OCI-LY3 (cell line): ENCODE measurements around the gene PAX2.

Source experiments
- CTCF ChIP-seq: fragments of 200-600, 300-600 bp; sonication (generic); IDR thresholded peaks from 2 replicates; pipeline ENCODE4 v1.5.1; 2014; ENCODE audit warnings: antibody characterized with exemption, low read length, low read depth
- EZH2phosphoT487 ChIP-seq: fragments of 200-600 bp; shearing (Covaris generic); IDR thresholded peaks from 2 replicates; pipeline ENCODE4 v1.6.1; 2018; ENCODE audit warnings: antibody characterized with exemption, mixed run types, low read depth

DNA sequence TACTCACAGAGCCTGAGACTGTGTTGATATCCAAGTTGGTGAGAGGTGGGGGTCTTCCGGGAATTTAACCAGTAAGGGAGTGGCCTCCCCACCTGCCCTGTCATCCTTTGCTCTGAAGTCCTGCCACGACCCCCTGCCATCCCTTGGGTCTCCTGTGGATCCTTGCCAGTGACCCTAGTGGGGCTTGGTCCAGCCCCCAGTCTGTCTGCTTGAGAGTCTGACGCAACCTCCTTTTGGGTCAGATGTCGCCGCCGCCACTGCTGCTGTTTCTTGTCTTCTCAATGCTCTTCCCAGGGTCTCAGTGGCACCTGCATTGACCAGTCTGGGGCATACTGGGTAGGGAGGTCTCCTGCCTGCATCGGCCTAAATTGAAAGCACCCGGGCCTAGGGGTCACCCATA lies 28.8 kb downstream of the PAX2 start:
- TF ChIP-seq CTCF, result no peak
- TF ChIP-seq EZH2phosphoT487, result no peak
